Panc1 (cell line): ENCODE measurements around the gene SENP5. TPM values are rescaled to one million over a fixed set of nuclear protein-coding genes. Genes with fewer than 3 reads are reported as not detected.
A peak's percentile ranks its signal among the peaks of the same experiment; 100 is the strongest.
"Not testable (repeated sequence)": the region's sequence is repeated elsewhere in the genome, so short reads cannot be mapped to it uniquely, and the experiment has no call there.

Experiments
- ATAC-seq: fragments of 200-7000 bp; cut with Tn5 transposase; 2 replicates; pipeline ENCODE4 v1.9.1; 2020; ENCODE audit warnings: mild to moderate bottlenecking, moderate library complexity
- BruUV-seq: library from RNA; stranded (reverse); fragments of 400-500 nt; replicated peaks from 2 replicates; lab custom pipeline; 2021; lab: Mats Ljungman, UMichigan
- CTCF ChIA-PET: fragments of 300-600 bp; sonication (Branson Sonifier 250); formaldehyde crosslinking; loops from one replicate; lab custom pipeline; 2022; ENCODE audit warnings: antibody characterized with exemption; lab: Charles Lee
- POLR2A ChIA-PET: fragments of 300-600 bp; sonication (Branson Sonifier 250); formaldehyde crosslinking; loops from one replicate; lab custom pipeline; 2022; ENCODE audit warnings: antibody characterized with exemption; lab: Charles Lee
- DNase-seq: peaks from one replicate; pipeline ENCODE4 v3.0.0-alpha.2; 2010; ENCODE audit warnings: low read depth, low spot score
- H3K27ac ChIP-seq: 2 replicates; pipeline ENCODE4 v1.5.1; 2011; ENCODE audit warnings: mild to moderate bottlenecking, low read length, inconsistent platforms
- H3K27me3 ChIP-seq: fragments of 200-500 bp; sonication (Bioruptor generic); 2 replicates; pipeline ENCODE4 v1.6.0; 2014; ENCODE audit warnings: low read length, inconsistent platforms; ENCODE audit not compliant: control insufficient read depth, insufficient read depth
- H3K36me3 ChIP-seq: fragments of 200-500 bp; sonication (Bioruptor generic); 2 replicates; pipeline ENCODE4 v1.5.1; 2014; ENCODE audit warnings: inconsistent platforms, mild to moderate bottlenecking, low read length, moderate library complexity; ENCODE audit not compliant: control insufficient read depth, insufficient read depth
- H3K4me1 ChIP-seq: 2 replicates; pipeline ENCODE4 v1.5.1; 2011; ENCODE audit warnings: inconsistent platforms, mild to moderate bottlenecking, low read length, moderate library complexity; ENCODE audit not compliant: control insufficient read depth, insufficient read depth
- H3K4me3 ChIP-seq, 2 experiments: 2 replicates each; pipeline ENCODE4 v1.5.1; 2011 to 2012; ENCODE audit warnings: low read depth in 2 of 2, low read length in 2 of 2, mild to moderate bottlenecking in 2 of 2, inconsistent platforms in 1 of 2, moderate library complexity in 1 of 2
- H3K9me3 ChIP-seq: fragments of 200-500 bp; sonication (Bioruptor generic); 2 replicates; pipeline ENCODE4 v1.5.1; 2014; ENCODE audit warnings: low read depth, mild to moderate bottlenecking, inconsistent platforms, low read length, moderate library complexity; ENCODE audit not compliant: control insufficient read depth, insufficient read depth
- CTCF ChIP-seq: fragments of 450-650 bp; IDR thresholded peaks from 2 replicates; pipeline ENCODE4 v1.5.1; 2017; ENCODE audit warnings: mild to moderate bottlenecking
- POLR2AphosphoS5 ChIP-seq: IDR thresholded peaks from 2 replicates; pipeline ENCODE4 v1.6.1; 2012; ENCODE audit warnings: mild to moderate bottlenecking, low read depth, low read length, moderate library complexity
- REST ChIP-seq, 2 experiments: IDR thresholded peaks; 2 replicates each; pipeline ENCODE4 v1.6.1; 2011 to 2012; ENCODE audit warnings: low read depth in 2 of 2, control low read depth in 1 of 2, low read length in 1 of 2, mild to moderate bottlenecking in 1 of 2, moderate library complexity in 1 of 2; ENCODE audit not compliant: insufficient read depth in 1 of 2
- SIN3A ChIP-seq: IDR thresholded peaks from 2 replicates; pipeline ENCODE4 v1.6.1; 2012; ENCODE audit warnings: low read depth, mild to moderate bottlenecking, low read length, moderate library complexity, borderline replicate concordance; ENCODE audit not compliant: insufficient read depth
- TCF7L2 ChIP-seq: IDR thresholded peaks from 2 replicates; pipeline ENCODE4 v1.6.1; 2011; ENCODE audit warnings: mild to moderate bottlenecking, low read depth, low read length, inconsistent platforms
- in situ Hi-C: cut with HindIII; loops from 2 replicates; pipeline ENCODE4 v1.10.0; 2016; ENCODE audit warnings: low sequenced_read_pairs, low pct_unique_long_range_greater_than_20kb
- intact Hi-C: fragments of 100-400 bp; cut with micrococcal nuclease; formaldehyde crosslinking; loops from one replicate; pipeline ENCODE4 v1.10.0; 2022; ENCODE audit not compliant: unreplicated experiment
- total RNA-seq: library from RNA; stranded (reverse); gene quantifications from one replicate; pipeline ENCODE4 v1.2.1, GENCODE V29; 2021; ENCODE audit not compliant: unreplicated experiment

SENP5 gene
- total RNA-seq, 1 experiment from 2014 or later = 40.0 TPM

- no peak overlapping the region for H3K27ac ChIP-seq
- BruUV-seq = no TSS peak
- H3K27me3 ChIP-seq = no peaks in the 10 kb centered on the region
- 0 out of 2 replicates have a peak, but pooled peaks cover 4% of the 10 kb centered on the region for H3K4me1 ChIP-seq
- DNase-seq (no peak), ATAC-seq (no peak)
- no peak overlapping the region for H3K4me3 ChIP-seq
- intact Hi-C loops = no loop called here
- ChIA-PET POLR2A (no interaction called here), CTCF (interaction anchor here (0.6 to 0.7 kb wide), 2 partner anchors 8 to 27 kb away, joined by 5 read pairs; no protein-coding TSS in a partner anchor)
- in situ Hi-C loops = no loop called here
- H3K9me3 ChIP-seq = no peaks in the 10 kb centered on the region
- no peaks in the 10 kb centered on the region for H3K36me3 ChIP-seq
- TF ChIP-seq TCF7L2 (no peak), POLR2AphosphoS5 (no peak), SIN3A (no peak), CTCF (no peak), REST (IDR thresholded peaks at IDR 0.05; ENCODE audit: insufficient read depth in 1 of 2, low read depth in 2 of 2, low read length in 1 of 2) (no peak)
Observed at GRCh38 chr3:196842567-196843434, 24.9 kb upstream of the SENP5 start.

GRCh38 chr3:196843435-196844110 lies 24.1 kb upstream of the SENP5 start:
- ATAC-seq = peak; percentile 53
- in situ Hi-C loops (no loop called here), intact Hi-C loops (no loop called here)
- H3K9me3 ChIP-seq = no peaks in the 10 kb centered on the region
- ChIA-PET CTCF (interaction anchor here (0.7 kb wide), 1 partner anchor 9 kb away, joined by 5 read pairs; no protein-coding TSS in a partner anchor), POLR2A (no interaction called here)
- no peak overlapping the region for H3K27ac ChIP-seq
- DNase-seq = no peak
- H3K36me3 ChIP-seq = no peaks in the 10 kb centered on the region
- BruUV-seq = no TSS peak
- H3K27me3 ChIP-seq = no peaks in the 10 kb centered on the region
- H3K4me3 ChIP-seq = no peak overlapping the region
- H3K4me1 ChIP-seq = 0 out of 2 replicates have a peak, but pooled peaks cover 4% of the 10 kb centered on the region
- TF ChIP-seq REST (IDR thresholded peaks at IDR 0.05; ENCODE audit: insufficient read depth in 1 of 2, low read depth in 2 of 2, low read length in 1 of 2) = no peak

- DNase-seq, CTCF ChIA-PET, H3K4me1 ChIP-seq, H3K27me3 ChIP-seq, BruUV-seq, H3K36me3 ChIP-seq, POLR2A ChIA-PET, intact Hi-C loops, in situ Hi-C loops, H3K9me3 ChIP-seq, H3K27ac ChIP-seq, H3K4me3 ChIP-seq: not testable (repeated sequence)
- peak; percentile 35 for ATAC-seq
Observed at GRCh38 chr3:196844235-196845219, 23.2 kb upstream of the SENP5 start.
